HG03439 (cell line): ENCODE measurements around the gene PHF3.

Experiments used
- ATAC-seq: cut with Tn5 transposase; IDR thresholded peaks from one replicate; pipeline ENCODE4 v1.9.1; 2021; ENCODE audit warnings: mild to moderate bottlenecking, moderate library complexity; ENCODE audit not compliant: unreplicated experiment

PHF3 gene, protein sequence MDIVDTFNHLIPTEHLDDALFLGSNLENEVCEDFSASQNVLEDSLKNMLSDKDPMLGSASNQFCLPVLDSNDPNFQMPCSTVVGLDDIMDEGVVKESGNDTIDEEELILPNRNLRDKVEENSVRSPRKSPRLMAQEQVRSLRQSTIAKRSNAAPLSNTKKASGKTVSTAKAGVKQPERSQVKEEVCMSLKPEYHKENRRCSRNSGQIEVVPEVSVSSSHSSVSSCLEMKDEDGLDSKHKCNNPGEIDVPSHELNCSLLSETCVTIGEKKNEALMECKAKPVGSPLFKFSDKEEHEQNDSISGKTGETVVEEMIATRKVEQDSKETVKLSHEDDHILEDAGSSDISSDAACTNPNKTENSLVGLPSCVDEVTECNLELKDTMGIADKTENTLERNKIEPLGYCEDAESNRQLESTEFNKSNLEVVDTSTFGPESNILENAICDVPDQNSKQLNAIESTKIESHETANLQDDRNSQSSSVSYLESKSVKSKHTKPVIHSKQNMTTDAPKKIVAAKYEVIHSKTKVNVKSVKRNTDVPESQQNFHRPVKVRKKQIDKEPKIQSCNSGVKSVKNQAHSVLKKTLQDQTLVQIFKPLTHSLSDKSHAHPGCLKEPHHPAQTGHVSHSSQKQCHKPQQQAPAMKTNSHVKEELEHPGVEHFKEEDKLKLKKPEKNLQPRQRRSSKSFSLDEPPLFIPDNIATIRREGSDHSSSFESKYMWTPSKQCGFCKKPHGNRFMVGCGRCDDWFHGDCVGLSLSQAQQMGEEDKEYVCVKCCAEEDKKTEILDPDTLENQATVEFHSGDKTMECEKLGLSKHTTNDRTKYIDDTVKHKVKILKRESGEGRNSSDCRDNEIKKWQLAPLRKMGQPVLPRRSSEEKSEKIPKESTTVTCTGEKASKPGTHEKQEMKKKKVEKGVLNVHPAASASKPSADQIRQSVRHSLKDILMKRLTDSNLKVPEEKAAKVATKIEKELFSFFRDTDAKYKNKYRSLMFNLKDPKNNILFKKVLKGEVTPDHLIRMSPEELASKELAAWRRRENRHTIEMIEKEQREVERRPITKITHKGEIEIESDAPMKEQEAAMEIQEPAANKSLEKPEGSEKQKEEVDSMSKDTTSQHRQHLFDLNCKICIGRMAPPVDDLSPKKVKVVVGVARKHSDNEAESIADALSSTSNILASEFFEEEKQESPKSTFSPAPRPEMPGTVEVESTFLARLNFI (N-terminal part only)

DNA sequence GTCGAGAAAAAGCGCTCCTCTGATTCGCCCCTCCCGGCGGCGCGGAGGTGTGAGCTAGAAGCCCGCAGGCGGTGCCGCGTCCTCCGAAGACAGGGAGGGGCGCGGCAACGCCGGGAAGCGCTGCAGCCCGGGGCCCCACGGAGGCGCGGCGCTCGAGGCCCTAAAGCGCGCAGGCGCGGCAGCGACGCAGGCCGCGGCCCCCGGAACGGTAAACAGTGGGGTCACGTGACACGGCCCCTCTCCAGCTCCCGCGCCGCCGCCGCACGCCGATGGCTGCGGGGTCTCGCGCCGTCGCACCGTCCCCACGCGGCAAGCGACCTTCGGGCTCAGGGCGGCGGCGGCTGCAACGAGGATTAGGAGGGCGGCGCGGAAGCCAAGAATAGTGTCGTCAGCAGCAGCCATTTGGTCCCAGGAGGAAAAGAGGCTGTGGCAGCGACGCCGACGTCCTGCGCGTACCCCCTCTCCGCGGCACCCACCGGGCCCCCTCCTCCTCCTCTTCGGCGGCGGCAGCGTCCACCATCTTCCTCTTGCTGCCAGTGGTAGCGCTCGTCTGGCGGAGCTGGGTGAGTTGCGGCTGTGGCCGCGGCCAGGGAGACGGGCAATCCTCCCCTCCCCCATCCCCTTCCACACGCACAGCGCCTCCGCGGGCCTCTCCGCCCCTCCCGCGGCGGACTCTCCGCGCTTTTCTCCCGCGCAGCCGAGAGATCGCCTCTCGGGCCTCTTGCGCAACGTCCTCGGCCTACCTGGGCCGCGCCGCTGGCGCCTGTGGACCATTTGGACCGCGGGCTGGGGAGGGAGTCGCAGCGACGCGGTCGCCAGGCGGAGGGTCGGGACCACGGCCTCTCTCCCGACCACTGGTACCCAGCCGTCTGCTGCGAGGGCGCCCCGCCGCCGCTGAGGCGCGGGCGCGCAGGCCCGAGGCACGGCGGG lies at the start of gene PHF3:
PHF3 (plus strand) TSS at position 215 of the 930 bp plus-strand sequence. CDS start 10,750 bp downstream, outside the sequence.
- ATAC-seq, result peak; percentile 89

DNA sequence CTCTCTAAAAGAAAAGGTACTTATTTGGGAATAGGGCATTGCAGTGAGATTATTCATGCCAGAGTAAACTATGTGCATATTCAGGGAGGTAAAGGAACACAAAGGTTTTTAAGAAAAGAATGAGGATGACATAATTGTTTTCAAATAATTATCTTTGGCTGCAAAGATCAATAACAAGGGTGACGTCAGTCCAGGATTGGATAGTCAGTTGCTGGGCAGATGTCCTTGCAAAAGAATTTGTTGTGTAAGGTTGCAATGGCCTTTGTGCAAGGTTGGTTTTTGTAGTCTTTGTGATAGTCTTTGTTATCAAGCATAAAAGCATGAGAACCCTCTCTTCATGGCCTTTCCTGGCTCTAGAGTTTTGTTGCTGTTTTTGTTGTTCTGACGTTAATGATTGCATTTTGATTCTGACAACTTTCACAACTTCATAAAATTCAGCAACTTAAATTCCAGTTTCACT lies 45.6 kb upstream of the PHF3 start:
- no peak for ATAC-seq

DNA sequence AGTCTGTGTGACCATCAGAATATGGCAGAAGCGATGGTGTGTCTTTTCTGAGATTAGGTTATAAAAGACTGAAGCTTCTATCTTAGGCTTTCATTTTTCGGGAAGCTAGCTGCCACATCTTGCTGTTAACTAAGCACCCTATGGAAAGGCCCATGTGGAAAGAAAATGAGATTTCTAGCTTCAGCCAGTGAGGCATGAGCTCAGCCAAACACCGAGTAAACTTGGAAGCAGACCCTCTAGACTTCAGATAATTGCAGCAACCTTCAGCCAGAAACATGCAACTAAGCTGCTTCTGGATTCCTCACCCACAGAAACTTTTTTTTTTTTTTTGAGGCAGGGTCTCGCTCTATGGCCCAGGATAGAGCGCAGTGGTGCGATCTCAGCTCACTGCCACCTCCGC lies 42.7 kb upstream of the PHF3 start:
- no peak for ATAC-seq

DNA sequence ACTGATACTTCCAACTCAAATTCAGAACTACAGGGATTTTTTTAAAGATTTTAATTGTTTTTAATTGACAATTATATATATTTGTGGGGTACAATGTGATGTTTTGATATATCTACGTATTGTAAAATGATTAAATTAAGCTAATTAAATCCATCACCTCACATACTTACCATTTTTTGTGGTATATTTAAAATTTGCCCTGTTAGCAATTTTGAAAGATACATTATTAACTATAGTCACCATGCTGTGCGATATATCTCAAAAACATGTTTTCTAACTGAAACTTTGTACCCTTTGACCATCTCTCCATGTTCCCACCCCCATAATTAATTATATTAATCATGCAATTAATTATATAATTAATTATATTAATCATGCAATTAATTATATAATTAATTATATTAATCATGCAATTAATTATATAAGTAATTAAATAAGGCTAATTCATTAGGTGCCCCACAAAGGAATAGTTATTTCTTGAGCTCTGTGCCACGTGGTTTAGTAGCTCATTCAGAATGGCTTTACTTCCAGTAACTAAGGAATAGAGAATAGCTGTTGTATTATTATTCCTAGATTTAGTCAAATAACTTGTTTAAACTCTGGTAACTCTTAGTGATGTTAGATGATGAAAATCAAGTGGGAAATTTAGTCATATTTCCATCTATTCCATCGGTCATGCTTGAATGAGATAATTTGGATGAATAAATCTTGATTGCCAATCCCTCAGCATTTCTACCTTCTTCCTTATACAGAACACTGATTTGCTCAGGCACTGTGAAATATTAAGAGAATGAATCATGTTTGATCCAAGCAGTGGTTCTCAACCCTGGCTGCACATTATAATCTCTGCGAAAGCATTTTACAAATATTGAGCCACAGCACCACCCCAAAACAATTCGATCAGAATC lies 38.2 kb upstream of the PHF3 start:
- no peak for ATAC-seq

DNA sequence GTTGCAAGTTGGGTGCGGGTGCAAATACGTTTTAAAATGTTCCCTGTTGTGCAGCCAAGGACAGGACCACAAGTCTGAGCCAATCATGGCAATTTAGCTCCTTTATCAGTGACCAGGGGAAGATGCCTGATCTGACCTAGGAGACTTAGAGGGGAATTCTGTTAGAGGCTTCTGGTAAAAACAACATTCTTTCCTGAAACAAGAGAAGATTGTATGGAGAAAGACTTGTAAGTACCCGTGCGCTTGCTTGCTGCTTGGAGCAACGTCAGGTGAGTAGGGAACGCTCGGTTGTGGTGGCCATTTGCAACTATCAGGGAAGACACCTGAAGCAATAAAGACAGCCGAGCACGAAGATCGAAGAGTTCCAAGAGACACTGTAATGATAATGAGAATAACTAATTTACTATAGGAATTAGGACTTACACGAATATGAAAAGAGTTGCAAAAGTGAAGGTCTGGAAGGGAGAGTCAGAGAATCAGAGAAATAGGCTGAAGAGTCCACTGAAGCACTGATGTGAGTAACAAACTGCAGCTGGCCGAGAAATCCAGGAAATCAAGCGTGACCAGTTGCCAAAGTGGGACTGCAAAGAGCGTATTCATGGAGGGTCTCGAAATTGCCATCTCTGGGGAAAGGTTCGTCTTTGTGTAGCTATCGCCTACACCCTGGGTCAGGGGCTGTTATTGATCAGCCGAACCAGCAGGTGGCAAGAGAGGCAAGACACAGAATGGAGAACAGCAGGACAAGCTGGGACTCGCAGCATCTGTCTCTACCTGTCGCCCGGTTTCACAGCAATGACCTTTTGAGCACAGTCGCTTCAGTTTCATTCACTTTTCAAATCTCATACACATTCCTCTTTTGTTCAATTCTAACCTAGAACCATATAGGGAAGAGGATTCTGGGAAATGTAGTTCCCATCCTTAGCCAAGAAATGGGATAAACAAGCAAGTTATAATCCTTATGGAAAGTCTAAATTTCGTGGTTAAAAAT lies 37.3 kb upstream of the PHF3 start:
- peak; percentile 100 for ATAC-seq

DNA sequence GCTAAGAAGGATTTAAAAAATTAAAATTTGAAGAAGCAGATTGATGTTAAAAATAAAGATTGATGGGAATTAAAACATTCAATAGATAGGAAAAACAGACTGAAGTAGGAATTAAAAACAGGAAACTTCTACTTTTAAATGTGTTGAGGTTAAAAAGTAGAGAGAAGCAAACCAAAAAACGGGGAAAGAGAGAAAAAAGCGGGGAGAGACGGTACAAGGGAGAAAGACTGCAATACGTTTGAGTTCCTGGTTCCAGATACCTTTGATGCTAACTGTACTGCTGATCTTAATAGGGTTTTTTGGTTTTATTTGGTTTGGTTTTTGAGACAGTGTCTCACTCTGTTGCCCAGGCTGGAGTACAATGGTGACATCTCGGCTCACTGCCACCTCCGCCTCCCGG lies 36.4 kb upstream of the PHF3 start:
- ATAC-seq, result no peak

DNA sequence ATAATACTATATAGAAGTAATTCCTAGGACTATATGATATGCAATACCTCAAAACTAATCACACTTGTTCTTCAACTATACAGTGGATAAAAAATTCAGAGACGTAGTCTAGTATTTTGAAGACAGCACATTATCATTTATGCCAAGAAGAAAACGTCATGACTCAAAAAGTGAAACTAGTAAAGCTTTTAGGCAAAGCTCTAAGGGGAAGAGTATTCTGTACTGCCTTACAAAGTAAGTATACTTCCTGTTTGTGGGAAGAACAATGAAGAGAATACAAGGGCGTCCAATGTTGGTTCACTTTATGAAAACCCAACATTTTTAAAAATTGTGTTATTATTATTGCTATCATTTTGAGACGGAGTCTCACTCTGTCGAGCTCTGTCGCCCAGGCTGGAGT lies 35.5 kb upstream of the PHF3 start:
- ATAC-seq, result no peak

DNA sequence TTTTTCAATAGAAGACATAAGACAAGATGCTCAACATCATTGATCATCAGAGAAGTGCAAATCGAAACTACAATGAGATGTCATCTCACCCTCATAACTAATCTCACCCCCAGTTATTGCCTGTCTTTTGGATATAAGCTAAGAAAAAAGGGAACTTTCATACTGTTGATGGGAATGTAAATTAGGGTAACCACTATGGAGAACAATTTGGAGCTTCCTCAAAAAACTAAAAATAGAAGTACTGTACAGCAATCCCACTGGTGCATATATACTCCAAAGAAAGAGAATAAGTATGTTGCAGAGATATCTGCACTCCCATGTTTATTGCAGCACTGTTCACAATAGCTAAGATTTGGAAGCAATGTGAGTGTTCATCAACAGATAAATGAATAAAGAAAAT lies 26.4 kb upstream of the PHF3 start:
- no peak for ATAC-seq

DNA sequence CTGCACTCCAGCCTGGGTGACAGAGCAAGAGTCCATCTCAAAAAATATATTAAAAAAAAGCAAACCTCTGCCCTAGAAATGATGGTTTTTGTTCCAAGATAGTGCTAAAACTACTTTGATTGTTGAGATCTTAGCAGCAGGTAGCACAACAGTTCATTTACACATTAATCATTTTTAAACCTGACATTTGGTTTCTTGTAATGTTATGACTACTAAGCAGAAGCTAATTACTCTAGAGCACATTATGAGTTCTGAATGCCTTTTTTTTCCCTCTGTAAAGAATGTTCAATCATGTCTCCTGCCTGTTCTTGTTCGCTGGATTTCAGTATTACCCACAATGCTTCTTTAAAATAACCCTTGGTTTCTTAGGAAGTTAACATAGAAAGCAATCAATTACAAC lies 24.7 kb upstream of the PHF3 start:
- ATAC-seq, result no peak

DNA sequence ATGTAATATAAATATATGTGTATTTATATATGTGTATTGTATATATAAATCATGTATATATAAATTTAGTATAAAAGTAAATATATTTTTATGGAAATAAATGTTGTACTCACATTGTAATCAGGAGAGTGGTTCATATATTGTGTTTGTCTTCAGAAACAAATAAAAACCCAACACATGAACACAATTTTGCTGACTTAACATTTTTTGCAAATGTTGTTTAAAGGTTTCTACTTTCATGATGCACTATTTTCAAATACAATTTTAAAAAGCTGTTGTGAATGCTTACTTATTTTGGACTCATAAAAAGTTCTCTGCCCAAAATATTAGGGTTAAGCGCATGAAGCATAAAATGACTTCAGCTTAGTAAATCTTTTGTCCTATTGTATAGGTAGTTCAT lies 24.0 kb upstream of the PHF3 start:
- no peak for ATAC-seq

DNA sequence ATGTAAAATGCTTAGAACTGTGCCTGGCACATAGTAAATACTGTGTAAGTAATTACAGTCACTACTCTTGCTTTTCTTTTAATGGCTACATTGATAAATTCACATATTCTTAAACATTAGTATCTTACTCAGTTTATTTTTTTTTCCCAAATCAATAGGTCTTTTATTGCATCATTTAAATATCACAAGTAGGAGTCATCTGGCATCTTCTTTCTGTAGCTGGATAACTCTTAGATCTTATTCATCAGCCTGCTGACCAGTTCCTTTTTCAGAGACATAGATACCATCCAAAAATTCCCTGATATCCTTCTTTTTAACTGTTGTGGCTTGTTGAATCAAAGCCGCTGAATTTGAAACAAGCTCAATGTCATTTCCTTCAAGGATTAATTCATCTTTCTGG lies 20.0 kb upstream of the PHF3 start:
- no peak for ATAC-seq

DNA sequence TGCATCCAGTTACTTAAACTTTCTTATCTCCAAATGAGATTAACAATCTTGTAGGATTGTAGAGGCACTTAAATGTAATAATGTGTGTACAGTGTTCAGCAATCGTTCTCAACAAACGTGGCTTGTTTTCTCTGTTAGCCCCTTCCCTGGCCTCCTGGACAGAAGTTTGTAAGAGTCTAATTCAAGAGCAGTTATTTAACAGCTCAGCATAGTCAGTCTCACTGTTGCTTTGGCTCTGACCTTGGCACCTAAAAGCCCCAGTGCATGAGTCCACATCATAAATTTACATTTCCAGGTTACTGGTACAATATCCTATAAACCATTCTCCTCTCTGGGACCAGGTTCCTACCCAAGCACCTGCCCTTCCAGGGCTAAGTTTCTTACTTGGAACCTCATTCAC lies 11.5 kb upstream of the PHF3 start:
- ATAC-seq, result no peak

DNA sequence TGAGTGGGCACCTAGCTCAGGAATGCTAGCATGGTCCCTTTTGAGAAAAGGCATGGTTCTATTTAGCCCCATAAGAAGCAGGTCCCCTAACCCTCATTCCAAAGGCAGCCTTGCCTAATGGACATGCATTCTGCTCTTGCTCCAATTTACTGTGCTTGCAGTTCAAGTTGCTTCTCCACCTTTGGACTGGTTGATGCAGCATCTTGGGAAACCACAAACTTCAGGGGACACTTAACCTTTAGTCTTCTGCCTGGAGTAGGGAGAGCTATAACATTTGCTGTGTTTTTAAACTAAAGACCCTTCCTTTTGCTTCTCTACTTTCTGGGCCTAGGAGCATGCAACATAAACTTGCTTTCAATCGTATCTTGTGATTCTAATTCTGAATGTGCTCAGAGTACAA lies 5.1 kb upstream of the PHF3 start:
- ATAC-seq, result no peak

DNA sequence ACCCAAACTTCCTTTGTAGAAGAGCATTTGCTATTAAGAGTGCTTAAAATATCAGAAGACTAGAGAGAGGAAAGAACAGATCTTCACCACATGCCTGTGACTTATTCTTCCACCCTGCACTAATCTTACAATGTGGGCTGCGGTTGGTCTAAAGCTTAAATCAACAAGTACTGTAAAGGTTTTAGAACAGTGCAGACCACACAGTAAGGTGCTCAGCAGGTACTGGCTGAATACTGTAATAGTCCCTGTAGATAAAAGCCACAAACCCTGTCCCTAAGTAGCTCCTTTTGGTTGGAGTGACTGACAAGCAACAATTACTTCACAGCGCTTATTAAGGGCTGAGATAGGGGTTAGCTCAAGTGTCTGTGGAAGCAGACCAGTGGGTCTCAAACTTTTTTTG lies 972 bp upstream of the PHF3 start:
- no peak for ATAC-seq

DNA sequence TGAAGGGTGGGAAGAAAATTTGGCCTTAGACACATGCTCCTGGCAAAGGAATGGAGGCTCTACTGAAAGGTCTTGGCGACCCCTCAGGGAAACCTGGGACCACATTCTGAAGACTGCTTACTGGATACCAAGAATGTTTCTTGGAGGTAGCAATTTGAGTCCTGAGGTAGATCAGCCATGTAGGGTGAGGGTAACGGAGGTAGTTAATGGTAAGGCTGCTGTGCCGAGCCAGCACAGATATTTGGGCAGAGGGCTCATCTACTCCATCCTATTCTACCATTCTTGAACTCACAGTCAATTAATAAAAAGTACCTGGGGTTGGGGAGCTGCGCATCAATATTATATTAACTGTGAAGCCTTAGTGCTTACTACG lies 401 bp upstream of the PHF3 start:
- ATAC-seq, result peak; percentile 29

DNA sequence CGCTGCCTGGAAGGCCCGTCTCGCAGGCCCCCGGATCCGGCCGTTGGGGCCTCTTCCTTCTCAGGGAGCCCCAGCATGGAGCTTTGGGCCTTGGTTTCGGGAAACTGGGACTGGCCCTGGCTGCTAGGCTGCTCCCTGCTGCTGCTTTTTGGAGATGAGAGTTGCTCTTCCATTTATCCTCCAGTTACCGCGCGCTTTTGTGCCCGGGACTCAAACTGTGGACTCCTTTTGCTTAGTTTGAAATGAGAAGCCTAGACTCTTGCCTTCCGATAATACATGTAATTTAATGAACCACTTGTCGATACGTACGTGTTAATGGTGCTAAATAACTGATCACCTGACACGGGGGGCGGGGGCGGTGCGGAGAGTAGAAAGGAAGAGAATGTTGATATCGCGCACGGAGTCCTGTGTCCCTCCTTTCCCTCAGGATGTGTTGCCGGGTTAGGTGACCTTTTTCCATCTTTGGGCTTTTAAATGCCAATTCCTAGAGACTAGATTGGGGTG lies 968 bp downstream of the PHF3 start:
- peak; percentile 8 for ATAC-seq

DNA sequence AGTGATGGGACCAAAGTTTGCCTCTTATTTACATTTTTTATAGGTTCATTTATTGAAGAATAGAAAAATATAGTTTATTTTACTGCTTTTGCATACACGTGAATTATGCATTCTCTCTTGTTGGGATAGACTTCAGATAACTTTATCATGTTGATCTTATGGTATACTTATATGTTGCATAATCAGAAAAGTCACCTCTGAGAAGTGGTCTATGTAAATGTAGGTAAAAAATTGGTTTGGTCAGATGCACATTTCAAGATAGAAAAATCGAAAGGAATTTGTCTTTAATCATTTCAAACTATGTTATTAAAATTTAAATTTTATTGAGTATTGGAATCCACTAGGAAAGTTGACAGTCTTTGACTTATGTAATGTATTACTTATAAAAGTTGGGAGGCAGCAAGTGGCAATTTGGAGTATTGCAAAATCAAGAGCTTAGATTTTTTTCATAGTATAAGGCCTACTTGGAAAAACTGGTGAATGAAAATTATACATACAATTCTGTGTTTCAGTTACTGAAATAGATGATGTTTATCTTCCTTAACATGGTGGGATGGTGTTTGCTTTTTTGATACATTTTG lies 2.4 kb downstream of the PHF3 start:
- no peak for ATAC-seq
